Vagina (tissue), 2 donors: ENCODE data around the gene WFIKKN1. TPM values are rescaled to one million over a fixed set of nuclear protein-coding genes. Genes with fewer than 3 reads are reported as not detected.
A peak's percentile ranks its signal among the peaks of the same experiment; 100 is the strongest.

Experiments used
- DNase-seq, 2 donors: peaks; one replicate each; pipeline ENCODE4 v3.0.0-alpha.2; 2017; ENCODE audit errors: extremely low spot score in 2 of 2
- H3K27ac ChIP-seq: fragments of 200-600 bp; sonication (generic); one replicate; pipeline ENCODE4 v1.5.1; 2019
- H3K27me3 ChIP-seq: fragments of 200-600 bp; sonication (generic); one replicate; pipeline ENCODE4 v1.5.1; 2019
- H3K36me3 ChIP-seq, 2 donors: fragments of 200-600 bp; sonication (generic); one replicate each; pipeline ENCODE4 v1.5.1; 2017 to 2019
- H3K4me1 ChIP-seq: fragments of 200-600 bp; sonication (generic); one replicate; pipeline ENCODE4 v1.5.1; 2019
- H3K4me3 ChIP-seq, 2 donors: fragments of 200-600 bp; sonication (generic); 1 replicate in 1 of 2; 2 replicates in 1 of 2; pipeline ENCODE4 v1.5.1; 2016 to 2019
- H3K9me3 ChIP-seq: fragments of 200-600 bp; sonication (generic); one replicate; pipeline ENCODE4 v1.5.1; 2019
- POLR2A ChIP-seq, 2 donors: fragments of 450-650 bp; IDR thresholded peaks; one replicate each; pipeline ENCODE4 v1.6.1; 2017; ENCODE audit warnings: antibody characterized with exemption in 2 of 2, mild to moderate bottlenecking in 2 of 2, moderate library complexity in 2 of 2
- POLR2AphosphoS5 ChIP-seq, 2 donors: sonication (generic); formaldehyde crosslinking; IDR thresholded peaks; one replicate each; pipeline ENCODE4 v1.9.0; 2017; ENCODE audit warnings: antibody characterized with exemption in 2 of 2, mild to moderate bottlenecking in 2 of 2, low read depth in 1 of 2; ENCODE audit not compliant: insufficient read depth in 1 of 2
- intact Hi-C: fragments of 100-400 bp; cut with DNase I; formaldehyde crosslinking; loops from one replicate; pipeline ENCODE4 v1.15.1; 2023
- total RNA-seq: library from RNA; depleted of rRNA; stranded (reverse); fragments of >200 nt; gene quantifications from one replicate; pipeline ENCODE4 v1.2.3, GENCODE V29; 2016
- TF ChIP-seq, protein P1 (sequence below), 3 experiments: fragments of 450-650 bp in 2 of 3; fragments of 200-600 bp in 1 of 3; sonication (generic) in 1 of 3; IDR thresholded peaks; one replicate each; pipeline ENCODE4 v1.5.1; 2017 to 2019; ENCODE audit warnings: antibody characterized with exemption in 3 of 3, mild to moderate bottlenecking in 2 of 3, moderate library complexity in 2 of 3

The WFIKKN1 gene
- total RNA-seq, 1 donor from 2014 or later: 3.2 TPM

DNA sequence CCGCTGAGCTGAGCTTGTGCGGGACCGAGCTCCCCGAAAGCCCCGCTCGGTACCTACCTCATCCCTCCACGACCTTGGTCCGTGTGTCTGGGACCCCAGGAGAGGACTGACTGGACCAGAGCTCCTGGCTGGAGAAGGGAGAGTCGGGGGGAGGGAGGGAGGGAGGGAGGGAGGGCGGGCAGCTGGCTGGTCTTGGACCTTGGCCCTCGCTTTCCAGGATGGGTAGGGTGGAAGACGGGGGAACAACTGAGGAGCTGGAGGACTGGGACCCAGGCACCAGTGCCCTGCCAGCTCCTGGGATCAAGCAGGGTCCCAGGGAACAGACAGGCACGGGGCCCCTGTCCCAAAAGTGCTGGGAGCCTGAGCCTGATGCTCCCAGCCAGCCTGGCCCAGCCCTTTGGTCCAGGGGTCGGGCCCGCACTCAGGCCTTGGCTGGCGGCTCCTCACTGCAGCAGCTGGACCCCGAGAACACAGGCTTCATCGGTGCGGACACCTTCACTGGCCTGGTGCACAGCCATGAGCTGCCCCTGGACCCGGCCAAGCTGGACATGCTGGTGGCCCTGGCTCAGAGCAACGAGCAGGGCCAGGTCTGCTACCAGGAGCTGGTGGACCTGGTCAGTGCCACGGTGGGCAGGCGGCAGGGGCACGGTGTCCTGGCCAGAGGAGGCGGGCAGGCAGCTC, 45.2 kb downstream of the WFIKKN1 start:
- H3K36me3 ChIP-seq: peaks cover 0 to 26% of the 10 kb centered on the region in 2 donors
- peak overlapping the region; percentile 27 to 51 for H3K4me3 ChIP-seq
- H3K27ac ChIP-seq: no peak overlapping the region
- intact Hi-C loops: no loop called here
- no peaks in the 10 kb centered on the region for H3K27me3 ChIP-seq
- H3K4me1 ChIP-seq: peaks cover 47% of the 10 kb centered on the region
- no peak for DNase-seq
- no peaks in the 10 kb centered on the region for H3K9me3 ChIP-seq
- TF ChIP-seq, protein P1, sequence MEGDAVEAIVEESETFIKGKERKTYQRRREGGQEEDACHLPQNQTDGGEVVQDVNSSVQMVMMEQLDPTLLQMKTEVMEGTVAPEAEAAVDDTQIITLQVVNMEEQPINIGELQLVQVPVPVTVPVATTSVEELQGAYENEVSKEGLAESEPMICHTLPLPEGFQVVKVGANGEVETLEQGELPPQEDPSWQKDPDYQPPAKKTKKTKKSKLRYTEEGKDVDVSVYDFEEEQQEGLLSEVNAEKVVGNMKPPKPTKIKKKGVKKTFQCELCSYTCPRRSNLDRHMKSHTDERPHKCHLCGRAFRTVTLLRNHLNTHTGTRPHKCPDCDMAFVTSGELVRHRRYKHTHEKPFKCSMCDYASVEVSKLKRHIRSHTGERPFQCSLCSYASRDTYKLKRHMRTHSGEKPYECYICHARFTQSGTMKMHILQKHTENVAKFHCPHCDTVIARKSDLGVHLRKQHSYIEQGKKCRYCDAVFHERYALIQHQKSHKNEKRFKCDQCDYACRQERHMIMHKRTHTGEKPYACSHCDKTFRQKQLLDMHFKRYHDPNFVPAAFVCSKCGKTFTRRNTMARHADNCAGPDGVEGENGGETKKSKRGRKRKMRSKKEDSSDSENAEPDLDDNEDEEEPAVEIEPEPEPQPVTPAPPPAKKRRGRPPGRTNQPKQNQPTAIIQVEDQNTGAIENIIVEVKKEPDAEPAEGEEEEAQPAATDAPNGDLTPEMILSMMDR (IDR thresholded peaks at IDR 0.05): no peak

GRCh38 chr16:676565-676902, 45.7 kb downstream of the WFIKKN1 start:
- intact Hi-C loops: no loop called here
- no peak for TF ChIP-seq POLR2A (IDR thresholded peaks at IDR 0.05)
- no peaks in the 10 kb centered on the region for H3K27me3 ChIP-seq
- H3K9me3 ChIP-seq: no peaks in the 10 kb centered on the region
- peaks cover 52% of the 10 kb centered on the region for H3K4me1 ChIP-seq
- peak overlapping the region; percentile 15 for H3K27ac ChIP-seq
- no peak for DNase-seq
- peaks cover 0 to 21% of the 10 kb centered on the region in 2 donors for H3K36me3 ChIP-seq
- no peak overlapping the region for H3K4me3 ChIP-seq

GRCh38 chr16:676913-677312, 46.1 kb downstream of the WFIKKN1 start:
- intact Hi-C loops: no loop called here
- no peak for TF ChIP-seq POLR2A (IDR thresholded peaks at IDR 0.05)
- TF ChIP-seq, protein P1 (IDR thresholded peaks at IDR 0.05): no peak
- TF ChIP-seq POLR2AphosphoS5 (IDR thresholded peaks at IDR 0.05; ENCODE audit: insufficient read depth in 1 of 2, low read depth in 1 of 2): no peak
- no peak overlapping the region for H3K4me3 ChIP-seq
- peak overlapping the region; percentile 15 for H3K27ac ChIP-seq
- no peaks in the 10 kb centered on the region for H3K27me3 ChIP-seq
- H3K36me3 ChIP-seq: peaks cover 0 to 21% of the 10 kb centered on the region in 2 donors
- peaks cover 56% of the 10 kb centered on the region for H3K4me1 ChIP-seq
- no peaks in the 10 kb centered on the region for H3K9me3 ChIP-seq
- DNase-seq: no peak

DNA sequence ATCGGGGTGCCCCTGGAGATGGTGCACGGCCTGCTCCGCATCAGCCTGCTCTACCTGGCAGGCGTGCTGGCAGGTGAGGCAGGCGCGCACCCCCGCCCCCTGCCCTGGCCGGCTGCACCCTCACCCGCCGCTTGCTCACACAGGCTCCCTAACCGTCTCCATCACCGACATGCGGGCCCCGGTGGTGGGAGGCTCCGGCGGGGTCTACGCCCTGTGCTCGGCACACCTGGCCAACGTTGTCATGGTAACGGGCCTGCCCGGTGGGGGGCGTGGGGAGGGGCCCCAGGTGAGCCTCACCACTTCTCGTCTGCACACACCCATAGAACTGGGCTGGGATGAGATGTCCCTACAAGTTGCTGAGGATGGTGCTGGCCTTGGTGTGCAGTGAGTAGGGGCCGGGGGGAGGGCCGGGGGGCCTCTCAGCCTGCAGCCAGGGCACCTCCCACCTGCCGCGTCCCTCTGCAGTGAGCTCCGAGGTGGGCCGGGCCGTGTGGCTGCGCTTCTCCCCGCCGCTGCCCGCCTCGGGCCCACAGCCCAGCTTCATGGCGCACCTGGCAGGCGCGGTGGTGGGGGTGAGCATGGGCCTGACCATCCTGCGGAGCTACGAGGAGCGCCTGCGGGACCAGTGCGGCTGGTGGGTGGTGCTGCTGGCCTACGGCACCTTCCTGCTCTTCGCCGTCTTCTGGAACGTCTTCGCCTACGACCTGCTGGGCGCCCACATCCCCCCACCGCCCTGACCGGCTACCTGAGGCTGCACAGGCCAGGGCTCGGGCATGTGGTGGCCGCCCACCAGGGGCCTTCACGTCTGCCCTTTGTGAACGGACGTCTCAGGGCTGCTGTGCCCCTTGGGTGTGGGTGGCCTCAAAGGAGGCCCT, 46.8 kb downstream of the WFIKKN1 start:
- Histone ChIP-seq H3K27me3 (no peaks in the 10 kb centered on the region), H3K4me1 (peaks cover 62% of the 10 kb centered on the region), H3K27ac (no peak overlapping the region), H3K36me3 (peaks cover 0 to 21% of the 10 kb centered on the region in 2 donors), H3K9me3 (no peaks in the 10 kb centered on the region), H3K4me3 (no peak overlapping the region)
- TF ChIP-seq POLR2AphosphoS5 (IDR thresholded peaks at IDR 0.05; ENCODE audit: insufficient read depth in 1 of 2, low read depth in 1 of 2) (no peak), POLR2A (IDR thresholded peaks at IDR 0.05) (no peak)
- TF ChIP-seq, protein P1 (IDR thresholded peaks at IDR 0.05): no peak
- intact Hi-C loops: no loop called here
- DNase-seq: no peak

- Histone ChIP-seq H3K27me3 (no peaks in the 10 kb centered on the region), H3K36me3 (peaks cover 0 to 20% of the 10 kb centered on the region in 2 donors), H3K4me3 (no peak overlapping the region), H3K4me1 (peaks cover 70% of the 10 kb centered on the region), H3K9me3 (no peaks in the 10 kb centered on the region), H3K27ac (no peak overlapping the region)
- TF ChIP-seq, protein P1 (IDR thresholded peaks at IDR 0.05): no peak
- TF ChIP-seq POLR2A (IDR thresholded peaks at IDR 0.05): no peak
- TF ChIP-seq POLR2AphosphoS5 (IDR thresholded peaks at IDR 0.05; ENCODE audit: insufficient read depth in 1 of 2, low read depth in 1 of 2): no peak
- DNase-seq: no peak
- intact Hi-C loops: no loop called here
Measured at GRCh38 chr16:678209-678857, 47.5 kb downstream of the WFIKKN1 start.
